Astrocyte of the cerebellum (primary cell): ENCODE results near the gene PCARE.

Experiments used
- DNase-seq: peaks from one replicate; pipeline ENCODE4 v3.0.0-alpha.2; 2011; ENCODE audit warnings: low read depth
- H3K4me3 ChIP-seq: 2 replicates; pipeline ENCODE4 v1.5.1; 2011; ENCODE audit warnings: mild to moderate bottlenecking, low read depth, low read length, moderate library complexity
- CTCF ChIP-seq: IDR thresholded peaks from 2 replicates; pipeline ENCODE4 v1.5.1; 2012; ENCODE audit warnings: low read length, low read depth, moderate library complexity, mild to moderate bottlenecking; ENCODE audit errors: missing control alignments
- in situ Hi-C: cut with HindIII; loops from 2 replicates; pipeline ENCODE4 v1.10.0; 2017; ENCODE audit warnings: low sequenced_read_pairs

The PCARE gene

GRCh38 chr2:29060441-29060840 is 13.9 kb downstream of the PCARE start:
- no peak for TF ChIP-seq CTCF
- no peak overlapping the region for H3K4me3 ChIP-seq
- DNase-seq, result no peak
- in situ Hi-C loops, result no loop called here

GRCh38 chr2:29059624-29060023 is 14.7 kb downstream of the PCARE start:
- no peak for DNase-seq
- no peak for TF ChIP-seq CTCF
- in situ Hi-C loops, result no loop called here
- H3K4me3 ChIP-seq, result no peak overlapping the region

GRCh38 chr2:29057006-29057405 is 17.3 kb downstream of the PCARE start:
- TF ChIP-seq CTCF, result no peak
- DNase-seq, result no peak
- no peak overlapping the region for H3K4me3 ChIP-seq
- in situ Hi-C loops, result no loop called here

GRCh38 chr2:29056452-29056851 is 17.9 kb downstream of the PCARE start:
- DNase-seq, result no peak
- no peak overlapping the region for H3K4me3 ChIP-seq
- in situ Hi-C loops, result no loop called here
- no peak for TF ChIP-seq CTCF

- TF ChIP-seq CTCF, result no peak
- DNase-seq, result no peak
- no peak overlapping the region for H3K4me3 ChIP-seq
- in situ Hi-C loops, result no loop called here
Observed at GRCh38 chr2:29055601-29056000, 18.7 kb downstream of the PCARE start.

- no peak overlapping the region for H3K4me3 ChIP-seq
- no peak for DNase-seq
- no peak for TF ChIP-seq CTCF
- in situ Hi-C loops, result no loop called here
Observed at GRCh38 chr2:29054430-29054829, 19.9 kb downstream of the PCARE start.

GRCh38 chr2:29053670-29054400 is 20.5 kb downstream of the PCARE start:
- DNase-seq, result no peak
- peak; percentile 10 for TF ChIP-seq CTCF
- H3K4me3 ChIP-seq, result no peak overlapping the region
- in situ Hi-C loops, result no loop called here
